Activated gamma-delta T cell treated with Interleukin-2 at 50 U/mL for 16 hours (primary cell): ENCODE data around the gene PTPRN2.
"Not testable (repeated sequence)": the region's sequence is repeated elsewhere in the genome, so short reads cannot be mapped to it uniquely, and the experiment has no call there.

Experiments
- DNase-seq: peaks from one replicate; pipeline ENCODE4 v3.0.0-alpha.2; 2020

The PTPRN2 gene

DNA sequence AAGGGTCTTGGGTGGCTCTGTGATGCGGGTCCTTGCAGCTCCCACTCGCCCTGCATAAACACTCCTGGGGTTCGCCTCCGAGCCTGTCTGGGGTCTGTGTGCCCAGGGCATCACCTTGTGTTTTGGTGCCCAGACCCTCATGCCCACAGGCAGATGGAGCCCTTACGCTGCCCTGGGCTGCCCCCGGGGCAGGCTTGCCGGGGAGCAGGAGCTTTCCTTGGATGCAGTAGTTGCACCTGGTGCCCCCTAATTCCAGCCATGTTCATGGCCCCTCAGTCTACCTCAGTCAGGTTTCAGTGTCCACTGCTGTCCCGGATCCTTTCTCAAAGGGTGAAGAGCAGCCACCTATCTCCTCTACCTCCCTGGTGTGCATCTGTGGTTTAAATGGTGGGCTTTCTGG lies 396.0 kb downstream of the PTPRN2 start:
- DNase-seq = no peak

DNA sequence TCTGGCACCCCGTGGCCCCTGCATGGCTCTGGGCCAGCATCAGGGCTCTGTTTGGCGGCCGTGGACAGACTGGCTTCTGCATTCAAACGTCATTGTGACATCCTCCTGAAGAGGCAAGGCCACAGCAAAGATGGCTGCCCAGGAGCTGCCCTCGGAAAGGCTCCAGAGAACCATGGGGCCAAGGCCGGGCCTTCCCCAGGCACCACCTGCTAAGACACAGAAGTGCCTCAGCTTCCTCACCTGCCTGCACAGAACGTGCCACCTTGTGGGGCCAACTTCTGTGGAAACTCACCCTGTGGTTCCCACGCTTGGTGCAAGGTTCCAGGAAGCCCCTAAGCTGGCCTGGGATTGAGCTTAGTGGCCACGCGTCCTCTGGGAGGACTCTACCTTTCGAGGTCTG lies 396.9 kb downstream of the PTPRN2 start:
- DNase-seq = no peak

GRCh38 chr7:158188676-158189075 lies 398.9 kb downstream of the PTPRN2 start:
- no peak for DNase-seq

DNA sequence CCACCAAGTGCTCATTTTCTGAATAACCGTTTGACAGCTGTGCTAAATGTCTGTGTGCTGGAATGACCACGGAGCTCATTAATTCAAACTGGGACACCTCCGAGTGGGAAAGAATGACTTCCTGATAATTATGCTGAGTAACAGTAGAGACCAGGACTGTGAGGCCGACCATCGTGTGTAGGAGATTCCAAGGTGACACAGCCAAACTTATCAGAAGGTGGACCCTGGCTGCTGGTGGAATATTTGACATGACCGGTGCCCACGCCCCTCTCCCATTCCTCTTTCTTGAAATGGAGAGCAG lies 400.0 kb downstream of the PTPRN2 start:
- DNase-seq = no peak

DNA sequence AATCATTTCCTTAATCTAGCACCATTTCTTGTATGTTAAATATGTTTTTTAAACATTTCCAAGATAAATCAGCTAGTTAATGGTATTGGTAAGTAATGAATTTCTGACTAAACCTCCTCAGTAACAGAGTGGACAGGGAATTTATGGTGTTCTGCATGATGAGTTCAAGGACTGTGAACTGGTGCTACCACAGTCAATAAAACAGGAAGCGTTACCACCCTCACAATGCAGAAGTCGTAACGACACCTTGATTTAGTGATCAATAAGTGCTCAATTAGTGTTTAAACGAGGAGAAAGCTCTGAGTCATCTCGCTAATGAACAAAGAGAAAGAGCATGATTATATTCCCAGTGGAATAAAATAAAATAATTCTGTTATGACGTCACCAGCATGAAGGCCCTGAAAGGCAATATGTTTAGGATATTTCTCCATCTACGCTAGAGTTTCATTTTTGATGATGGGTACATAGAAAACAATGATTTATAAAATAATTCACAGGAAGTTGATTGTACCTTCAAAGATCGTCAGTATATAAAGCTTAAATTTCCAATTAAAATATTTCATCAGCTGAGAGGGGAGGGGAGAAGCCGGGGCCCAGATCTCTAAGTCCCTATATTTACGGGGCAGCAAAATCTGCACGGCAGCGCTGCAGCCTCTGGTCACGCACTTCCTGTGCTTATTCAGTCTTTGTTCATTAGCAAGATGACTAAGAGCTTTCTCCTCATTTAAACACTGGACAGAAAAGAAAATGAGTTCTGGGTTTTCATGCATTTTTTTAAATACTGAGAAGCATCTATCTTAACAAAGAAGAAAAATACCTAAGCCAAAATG lies 400.5 kb downstream of the PTPRN2 start:
- no peak for DNase-seq

GRCh38 chr7:158186406-158186805 lies 401.2 kb downstream of the PTPRN2 start:
- no peak for DNase-seq

DNA sequence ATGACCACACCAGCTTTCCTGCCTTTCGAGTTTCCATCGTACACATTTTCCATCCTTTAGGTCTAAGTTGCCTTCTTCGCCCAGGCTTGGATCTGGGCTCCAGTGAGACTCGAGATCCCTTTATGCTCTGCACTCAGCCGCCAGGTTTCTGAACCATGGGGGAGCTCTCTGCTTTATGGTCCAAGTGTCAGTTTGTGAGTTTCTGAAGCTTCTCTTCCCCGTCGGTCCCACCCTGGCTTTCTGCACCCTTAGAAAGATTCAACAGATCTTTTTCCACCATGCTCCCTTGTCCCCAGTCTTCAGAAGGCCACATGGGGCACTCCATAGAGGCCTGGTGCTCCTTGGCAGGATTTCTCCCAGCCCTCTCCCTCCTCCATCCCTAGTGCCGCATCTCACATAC lies 402.0 kb downstream of the PTPRN2 start:
- DNase-seq = no peak

DNA sequence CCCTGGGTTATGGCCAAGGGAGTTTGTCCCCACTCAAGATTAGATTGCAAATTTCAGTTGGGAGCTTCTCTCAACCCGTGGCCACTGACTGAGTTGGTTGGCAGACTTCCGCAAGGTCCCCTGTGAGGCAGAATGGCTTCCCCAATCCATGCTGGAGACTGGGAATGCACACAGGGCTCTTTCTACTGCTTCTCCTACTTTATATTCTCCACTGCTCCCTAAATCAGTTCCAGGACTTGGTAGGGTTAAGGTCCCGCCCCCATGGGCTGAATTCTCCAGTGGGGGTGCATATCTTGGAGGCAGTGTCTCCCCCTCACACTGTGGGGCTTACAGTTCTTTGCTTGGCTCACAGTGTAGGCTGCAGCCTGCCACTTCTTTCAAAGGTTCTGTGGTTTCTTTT lies 404.2 kb downstream of the PTPRN2 start:
- no peak for DNase-seq

- no peak for DNase-seq
Observed at GRCh38 chr7:158176561-158177173, 411.0 kb downstream of the PTPRN2 start.

GRCh38 chr7:158175779-158176178 lies 411.8 kb downstream of the PTPRN2 start:
- no peak for DNase-seq

GRCh38 chr7:158174947-158175346 lies 412.7 kb downstream of the PTPRN2 start:
- DNase-seq = no peak

DNA sequence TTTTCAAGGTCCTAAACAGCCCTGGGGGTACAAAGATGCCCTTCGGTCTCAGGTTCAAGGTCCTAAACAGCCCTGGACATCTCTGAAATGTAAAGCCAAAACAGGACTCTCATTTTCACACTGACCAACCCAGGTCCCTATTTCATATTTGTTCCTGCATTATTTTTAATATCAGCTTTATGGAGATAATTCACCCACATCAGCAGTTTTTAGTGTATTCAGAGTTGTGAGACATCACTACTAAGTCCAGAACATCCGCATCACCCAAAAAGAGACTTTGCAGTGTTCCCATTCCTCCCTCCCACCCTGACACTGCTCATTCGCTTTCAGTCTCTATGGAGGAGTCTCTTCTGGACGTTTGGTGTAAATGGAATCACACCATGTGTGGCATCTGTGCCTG lies 420.2 kb downstream of the PTPRN2 start:
- DNase-seq = no peak

GRCh38 chr7:158166386-158167340 lies 421.0 kb downstream of the PTPRN2 start:
- DNase-seq = peak; percentile 8

- DNase-seq = no peak
Observed at GRCh38 chr7:158165711-158166110, 421.9 kb downstream of the PTPRN2 start.

- DNase-seq = no peak
Observed at GRCh38 chr7:158164101-158165095, 423.2 kb downstream of the PTPRN2 start.

DNA sequence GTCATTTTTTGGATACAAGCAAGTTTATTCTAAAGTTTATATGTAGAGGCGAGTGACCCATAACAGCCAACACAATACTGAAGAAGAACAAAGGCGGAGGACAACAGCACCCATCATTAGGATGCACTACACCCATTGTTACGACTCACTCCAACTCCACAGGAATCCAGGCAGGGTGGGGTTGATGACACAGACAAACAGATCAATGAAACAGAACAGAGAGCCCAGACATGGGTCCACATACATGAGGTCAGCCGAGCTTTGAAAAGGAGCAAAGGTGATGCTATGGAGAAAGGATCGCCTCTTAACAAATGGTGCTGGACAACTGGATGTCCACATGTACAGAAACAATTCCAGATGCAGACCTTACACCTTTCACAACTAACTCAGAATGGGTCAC lies 426.4 kb downstream of the PTPRN2 start:
- no peak for DNase-seq

DNA sequence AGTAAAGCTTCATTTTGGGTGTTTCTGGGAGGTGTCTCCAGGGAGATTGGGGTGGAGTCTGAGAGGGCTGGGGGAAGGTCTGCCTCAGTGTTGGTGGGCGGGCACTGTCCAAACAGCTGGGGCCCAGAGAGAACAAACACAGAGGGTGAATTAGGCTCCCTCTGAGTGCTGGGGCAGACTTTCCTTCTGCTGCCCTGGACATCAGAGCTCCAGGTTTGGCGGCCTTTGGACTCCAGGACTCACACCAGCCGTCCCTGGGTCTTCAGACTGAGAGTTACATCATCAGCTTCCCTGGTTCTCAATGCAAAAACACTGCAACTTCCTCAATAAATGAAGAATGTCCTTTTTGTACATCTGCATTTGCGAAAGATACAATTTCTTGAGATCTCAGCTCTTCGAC lies 427.4 kb downstream of the PTPRN2 start:
- DNase-seq = no peak

DNA sequence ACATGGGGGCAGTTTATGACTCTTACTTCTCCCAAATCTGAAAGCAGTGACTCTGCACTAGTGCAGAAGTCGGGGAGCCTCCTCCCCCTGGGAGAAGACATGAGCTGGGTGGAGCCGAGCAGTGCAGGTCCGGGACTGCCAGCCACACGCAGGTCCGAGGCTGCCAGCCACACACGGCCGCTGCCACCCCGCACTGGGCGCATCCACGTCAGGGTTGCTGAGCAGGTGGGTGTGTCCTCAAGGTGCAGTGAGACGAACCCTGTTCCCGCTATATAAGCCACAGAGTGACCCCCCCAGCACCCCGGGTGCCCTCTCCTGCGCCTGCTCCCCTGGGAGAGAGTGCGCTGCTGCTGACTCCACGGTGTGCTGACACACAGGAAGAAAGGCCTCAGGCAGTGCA lies 430.2 kb downstream of the PTPRN2 start:
- DNase-seq = no peak

- DNase-seq = peak; percentile 48
Observed at GRCh38 chr7:158151273-158151672, 436.4 kb downstream of the PTPRN2 start.

GRCh38 chr7:158150234-158150633 lies 437.4 kb downstream of the PTPRN2 start:
- DNase-seq = no peak

DNA sequence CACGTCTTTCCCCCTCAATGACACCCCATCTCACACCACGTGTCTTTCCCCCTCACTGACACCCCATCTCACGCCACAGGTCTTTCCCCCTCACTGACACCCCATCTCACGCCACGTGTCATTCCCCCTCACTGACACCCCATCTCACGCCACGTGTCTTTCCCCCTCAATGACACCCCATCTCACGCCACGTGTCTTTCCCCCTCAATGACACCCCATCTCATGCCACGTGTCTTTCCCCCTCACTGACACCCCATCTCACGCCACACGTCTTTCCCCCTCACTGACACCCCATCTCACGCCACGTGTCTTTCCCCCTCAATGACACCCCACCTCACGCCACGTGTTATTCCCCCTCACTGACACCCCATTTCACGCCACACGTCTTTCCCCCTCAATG lies 440.2 kb downstream of the PTPRN2 start:
- DNase-seq = not testable (repeated sequence)

DNA sequence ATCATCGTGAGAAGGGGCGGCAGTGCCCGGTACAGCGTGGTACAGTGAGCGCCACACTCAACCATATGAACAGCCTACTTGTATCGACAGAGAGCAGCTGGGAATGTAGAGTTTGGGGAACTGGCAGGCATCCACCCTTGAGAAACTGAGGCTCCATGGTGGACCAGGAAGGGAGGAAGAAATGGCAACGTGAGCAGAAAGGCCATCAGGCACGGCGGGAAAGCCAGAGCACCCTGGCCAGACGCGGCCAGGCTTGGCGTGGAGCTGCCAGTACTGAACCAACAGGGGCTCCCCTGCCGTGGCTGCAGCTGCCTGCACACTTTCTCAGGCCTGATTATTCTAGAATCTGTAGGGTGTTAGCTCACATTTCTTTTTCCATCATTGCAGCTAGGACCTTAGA lies 442.3 kb downstream of the PTPRN2 start:
- DNase-seq = no peak
